ENCODE measurements around the gene PLEKHA7. TPM values are rescaled to one million over a fixed set of nuclear protein-coding genes. Genes with fewer than 3 reads are reported as not detected.
"Not testable (repeated sequence)": the region's sequence is repeated elsewhere in the genome, so short reads cannot be mapped to it uniquely, and the experiment has no call there.

PLEKHA7 gene
- total and polyA plus RNA-seq, 8 donors = 12.8 to 82.3 (median 46.6) TPM

DNA sequence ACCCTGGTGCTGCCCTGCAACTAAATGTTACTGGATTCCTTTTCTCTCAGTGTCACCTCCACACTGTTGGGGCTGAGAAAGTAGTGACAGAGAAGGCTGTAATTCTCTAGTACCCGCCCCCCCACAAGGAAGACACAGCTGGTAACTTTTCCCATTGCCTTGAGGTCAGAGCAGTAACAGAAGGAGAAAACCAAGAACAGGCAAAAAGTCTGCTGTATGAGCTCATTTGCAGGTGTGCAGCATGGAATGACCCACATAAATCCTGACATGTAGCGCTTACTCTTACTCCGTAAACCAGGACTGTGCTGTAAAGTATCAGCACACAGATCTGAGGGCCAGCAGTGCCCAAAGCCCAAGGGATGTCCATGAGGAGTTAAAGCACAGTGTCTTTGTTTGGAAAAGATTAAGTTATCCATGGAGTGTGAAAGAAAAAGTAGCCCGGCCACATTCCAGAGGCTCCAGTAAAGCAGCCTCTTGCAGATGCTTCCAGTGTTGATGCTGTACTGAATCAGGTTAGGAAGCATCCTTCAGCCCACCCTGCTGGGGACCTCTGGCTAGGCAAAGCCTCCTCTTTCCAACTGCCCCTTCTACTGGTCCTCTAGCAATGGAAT is 120.7 kb downstream of the PLEKHA7 start:
- H3K27ac ChIP-seq = peak overlapping the region in 2 of 5 donors; percentile 3 to 24
- DNase-seq = peak in 1 of 2 donors; percentile 46
- peaks cover 20 to 61% (median 43%) of the 10 kb centered on the region in 4 donors for H3K4me1 ChIP-seq
- H3K9me3 ChIP-seq = peaks cover 0 to 9% (median 3%) of the 10 kb centered on the region in 4 donors
- WGBS, 5 donors = 38 to 60% (median 56%) methylated on average over 4 of the region's 4 CpGs
- H3K4me3 ChIP-seq = no peak overlapping the region
- no peak for TF ChIP-seq POLR2A (IDR thresholded peaks at IDR 0.05)
- TF ChIP-seq, protein P1, sequence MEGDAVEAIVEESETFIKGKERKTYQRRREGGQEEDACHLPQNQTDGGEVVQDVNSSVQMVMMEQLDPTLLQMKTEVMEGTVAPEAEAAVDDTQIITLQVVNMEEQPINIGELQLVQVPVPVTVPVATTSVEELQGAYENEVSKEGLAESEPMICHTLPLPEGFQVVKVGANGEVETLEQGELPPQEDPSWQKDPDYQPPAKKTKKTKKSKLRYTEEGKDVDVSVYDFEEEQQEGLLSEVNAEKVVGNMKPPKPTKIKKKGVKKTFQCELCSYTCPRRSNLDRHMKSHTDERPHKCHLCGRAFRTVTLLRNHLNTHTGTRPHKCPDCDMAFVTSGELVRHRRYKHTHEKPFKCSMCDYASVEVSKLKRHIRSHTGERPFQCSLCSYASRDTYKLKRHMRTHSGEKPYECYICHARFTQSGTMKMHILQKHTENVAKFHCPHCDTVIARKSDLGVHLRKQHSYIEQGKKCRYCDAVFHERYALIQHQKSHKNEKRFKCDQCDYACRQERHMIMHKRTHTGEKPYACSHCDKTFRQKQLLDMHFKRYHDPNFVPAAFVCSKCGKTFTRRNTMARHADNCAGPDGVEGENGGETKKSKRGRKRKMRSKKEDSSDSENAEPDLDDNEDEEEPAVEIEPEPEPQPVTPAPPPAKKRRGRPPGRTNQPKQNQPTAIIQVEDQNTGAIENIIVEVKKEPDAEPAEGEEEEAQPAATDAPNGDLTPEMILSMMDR (IDR thresholded peaks at IDR 0.05) = no peak
- no peak for TF ChIP-seq POLR2AphosphoS5 (IDR thresholded peaks at IDR 0.05)
- TF ChIP-seq EP300 (IDR thresholded peaks at IDR 0.05) = no peak
- H3K27me3 ChIP-seq = no peaks in the 10 kb centered on the region
- intact Hi-C loops (cut with DNase I; ENCODE audit: low total_unique reads) = no loop called here
- no peaks in the 10 kb centered on the region for H3K36me3 ChIP-seq

GRCh38 chr11:16891964-16892363 is 122.2 kb downstream of the PLEKHA7 start:
- Histone ChIP-seq H3K4me1 (peaks cover 20 to 45% (median 30%) of the 10 kb centered on the region in 4 donors), H3K4me3 (no peak overlapping the region), H3K27ac (no peak overlapping the region), H3K9me3 (peaks cover 0 to 9% (median 3%) of the 10 kb centered on the region in 4 donors), H3K27me3 (no peaks in the 10 kb centered on the region), H3K36me3 (no peaks in the 10 kb centered on the region)
- DNase-seq = no peak
- 61 to 71% (median 68%) methylated on average over 1 of the region's 1 CpG for WGBS, 5 donors
- intact Hi-C loops (cut with DNase I; ENCODE audit: low total_unique reads) = no loop called here
- TF ChIP-seq, protein P1 (IDR thresholded peaks at IDR 0.05) = no peak
- no peak for TF ChIP-seq EP300 (IDR thresholded peaks at IDR 0.05)
- TF ChIP-seq POLR2AphosphoS5 (IDR thresholded peaks at IDR 0.05) = no peak
- no peak for TF ChIP-seq POLR2A (IDR thresholded peaks at IDR 0.05)

DNA sequence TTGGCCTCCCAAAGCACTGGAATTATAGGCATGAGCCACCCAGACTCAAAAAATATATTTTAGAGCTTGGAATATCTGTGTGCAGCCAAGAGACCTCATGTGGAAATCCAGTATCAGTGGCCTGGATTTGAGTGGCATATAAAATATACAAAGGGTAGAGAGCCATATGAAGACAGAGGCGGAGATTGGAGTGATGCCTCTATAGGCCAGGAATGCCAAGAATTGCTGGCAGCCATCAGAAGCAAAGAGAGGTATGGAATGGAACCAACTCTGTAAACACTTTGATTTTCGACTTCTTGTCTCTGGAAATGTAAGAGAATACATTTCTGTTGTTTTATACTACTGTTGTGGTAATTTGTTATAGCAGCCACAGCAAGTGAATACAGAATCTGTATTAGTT is 123.0 kb downstream of the PLEKHA7 start:
- peaks cover 20 to 37% (median 25%) of the 10 kb centered on the region in 4 donors for H3K4me1 ChIP-seq
- intact Hi-C loops (cut with DNase I; ENCODE audit: low total_unique reads) = no loop called here

DNA sequence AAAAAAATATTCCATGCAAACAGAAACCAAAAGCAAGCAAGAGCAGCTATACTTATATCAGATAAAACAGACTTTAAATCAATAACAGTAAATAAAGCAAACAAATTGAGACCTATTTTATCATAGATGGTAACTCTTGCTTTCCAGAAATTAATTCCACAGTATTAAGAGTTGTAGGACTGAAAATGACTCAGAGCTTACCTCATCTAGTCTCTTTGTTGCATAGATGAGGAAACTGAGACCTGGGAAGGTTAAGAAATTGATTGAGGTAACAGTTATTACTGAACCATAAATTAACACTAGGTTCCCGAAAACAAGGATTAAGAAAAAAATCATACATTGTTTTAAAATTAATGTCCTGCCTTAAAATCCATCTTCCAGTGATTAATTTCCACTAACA is 123.8 kb downstream of the PLEKHA7 start:
- H3K4me1 ChIP-seq = peaks cover 20 to 36% (median 21%) of the 10 kb centered on the region in 4 donors
- H3K4me3 ChIP-seq = no peak overlapping the region
- DNase-seq = no peak
- H3K9me3 ChIP-seq = peaks cover 0 to 9% (median 3%) of the 10 kb centered on the region in 4 donors
- TF ChIP-seq EP300 (IDR thresholded peaks at IDR 0.05) (no peak), POLR2A (IDR thresholded peaks at IDR 0.05) (no peak), POLR2AphosphoS5 (IDR thresholded peaks at IDR 0.05) (no peak)
- TF ChIP-seq, protein P1 (IDR thresholded peaks at IDR 0.05) = no peak
- H3K27me3 ChIP-seq = no peaks in the 10 kb centered on the region
- peak overlapping the region in 1 of 5 donors; percentile 58 for H3K27ac ChIP-seq
- intact Hi-C loops (cut with DNase I; ENCODE audit: low total_unique reads) = no loop called here
- WGBS, 5 donors = 75 to 94% (median 88%) methylated on average over 1 of the region's 1 CpG
- H3K36me3 ChIP-seq = no peaks in the 10 kb centered on the region

More for the DNA sequence above, 123.0 kb downstream of the PLEKHA7 start:
- 59 to 72% (median 65%) methylated on average over 2 of the region's 2 CpGs for whole genome bisulfite sequencing, 5 donors
- H3K4me3 ChIP-seq = no peak overlapping the region
- H3K27ac ChIP-seq = peak overlapping the region in 1 of 5 donors; percentile 58
- no peaks in the 10 kb centered on the region for H3K36me3 ChIP-seq
- TF ChIP-seq EP300 (IDR thresholded peaks at IDR 0.05) (no peak), POLR2AphosphoS5 (IDR thresholded peaks at IDR 0.05) (no peak), POLR2A (IDR thresholded peaks at IDR 0.05) (no peak)
- peaks cover 0 to 9% (median 3%) of the 10 kb centered on the region in 4 donors for H3K9me3 ChIP-seq
- H3K27me3 ChIP-seq = no peaks in the 10 kb centered on the region
- DNase-seq = no peak

- TF ChIP-seq, protein P1 (IDR thresholded peaks at IDR 0.05) = no peak
- TF ChIP-seq EP300 (IDR thresholded peaks at IDR 0.05) = no peak
- no peak for TF ChIP-seq POLR2AphosphoS5 (IDR thresholded peaks at IDR 0.05)
- TF ChIP-seq POLR2A (IDR thresholded peaks at IDR 0.05) = no peak
- H3K4me1 ChIP-seq = peaks cover 17 to 36% (median 21%) of the 10 kb centered on the region in 4 donors
- H3K27me3 ChIP-seq = no peaks in the 10 kb centered on the region
- H3K27ac ChIP-seq = peak overlapping the region in 1 of 5 donors; percentile 58
- H3K4me3 ChIP-seq = no peak overlapping the region
- H3K9me3 ChIP-seq = peaks cover 0 to 9% (median 3%) of the 10 kb centered on the region in 4 donors
- DNase-seq = no peak
- H3K36me3 ChIP-seq = no peaks in the 10 kb centered on the region
- intact Hi-C loops (cut with DNase I; ENCODE audit: low total_unique reads) = no loop called here
- 49 to 89% (median 61%) methylated on average over 1 of the region's 1 CpG for WGBS, 5 donors
Observed at GRCh38 chr11:16889905-16890304, 124.3 kb downstream of the PLEKHA7 start.

DNA sequence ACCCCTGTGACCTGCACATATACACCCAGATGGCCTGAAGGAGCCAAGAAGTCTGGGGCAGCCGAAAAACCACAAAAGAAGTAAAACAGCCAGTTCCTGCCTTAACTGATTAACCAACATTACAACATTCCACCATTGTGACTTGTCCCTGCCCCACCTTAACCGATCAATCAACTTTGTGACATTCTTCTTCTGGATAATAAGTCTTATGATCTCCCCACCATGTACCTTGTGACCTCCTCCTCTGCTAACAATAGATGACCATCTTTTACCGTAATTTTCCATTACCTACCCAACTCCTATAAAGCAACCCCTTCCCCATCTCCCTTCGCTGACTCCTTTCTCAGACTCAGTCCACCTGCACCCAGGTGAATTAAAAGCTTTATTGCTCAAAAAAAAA is 125.2 kb downstream of the PLEKHA7 start:
- 86 to 99% (median 88%) methylated on average over 3 to 4 of the region's 4 CpGs for WGBS, 5 donors
- H3K36me3 ChIP-seq; DNase-seq; H3K4me3 ChIP-seq; H3K27me3 ChIP-seq; H3K9me3 ChIP-seq; intact Hi-C loops (cut with DNase I; ENCODE audit: low total_unique reads); H3K27ac ChIP-seq: not testable (repeated sequence)
- peaks cover 14 to 30% (median 19%) of the 10 kb centered on the region in 4 donors for H3K4me1 ChIP-seq

GRCh38 chr11:16887887-16888286 is 126.3 kb downstream of the PLEKHA7 start:
- H3K4me3 ChIP-seq; H3K9me3 ChIP-seq; intact Hi-C loops (cut with DNase I; ENCODE audit: low total_unique reads); DNase-seq; H3K27ac ChIP-seq; H3K36me3 ChIP-seq; H3K27me3 ChIP-seq: not testable (repeated sequence)
- WGBS, 5 donors = 92 to 98% (median 96%) methylated on average over 18 to 23 of the region's 23 CpGs
- peaks cover 8 to 27% (median 15%) of the 10 kb centered on the region in 4 donors for H3K4me1 ChIP-seq
